Muscle layer of duodenum (tissue), 2 donors: ENCODE results near the gene SUN3.

Experiments used
- H3K27ac ChIP-seq: one replicate; pipeline ENCODE4 v1.7.0; 2013; ENCODE audit warnings: mild to moderate bottlenecking, low read length
- H3K27me3 ChIP-seq: one replicate; pipeline ENCODE4 v1.7.0; 2013; ENCODE audit warnings: low read depth, mild to moderate bottlenecking, control low read depth, low read length
- H3K36me3 ChIP-seq, 2 donors: one replicate each; pipeline ENCODE4 v1.7.0; 2013; ENCODE audit warnings: low read length in 2 of 2, control low read depth in 1 of 2, mild to moderate bottlenecking in 1 of 2; ENCODE audit not compliant: insufficient read depth in 2 of 2, control insufficient read depth in 1 of 2
- H3K4me1 ChIP-seq, 2 donors: one replicate each; pipeline ENCODE4 v1.7.0; 2013; ENCODE audit warnings: low read length in 2 of 2, mild to moderate bottlenecking in 2 of 2, control low read depth in 1 of 2, moderate library complexity in 1 of 2; ENCODE audit not compliant: insufficient read depth in 2 of 2, control insufficient read depth in 1 of 2
- H3K4me3 ChIP-seq, 2 donors: one replicate each; pipeline ENCODE4 v1.7.0; 2013; ENCODE audit warnings: low read length in 2 of 2, low read depth in 1 of 2, mild to moderate bottlenecking in 1 of 2
- H3K9me3 ChIP-seq, 2 donors: one replicate each; pipeline ENCODE4 v1.7.0; 2013; ENCODE audit warnings: low read length in 2 of 2, control low read depth in 1 of 2, mild to moderate bottlenecking in 1 of 2; ENCODE audit not compliant: control insufficient read depth in 1 of 2
- donor health status: healthy.

Gene SUN3

DNA sequence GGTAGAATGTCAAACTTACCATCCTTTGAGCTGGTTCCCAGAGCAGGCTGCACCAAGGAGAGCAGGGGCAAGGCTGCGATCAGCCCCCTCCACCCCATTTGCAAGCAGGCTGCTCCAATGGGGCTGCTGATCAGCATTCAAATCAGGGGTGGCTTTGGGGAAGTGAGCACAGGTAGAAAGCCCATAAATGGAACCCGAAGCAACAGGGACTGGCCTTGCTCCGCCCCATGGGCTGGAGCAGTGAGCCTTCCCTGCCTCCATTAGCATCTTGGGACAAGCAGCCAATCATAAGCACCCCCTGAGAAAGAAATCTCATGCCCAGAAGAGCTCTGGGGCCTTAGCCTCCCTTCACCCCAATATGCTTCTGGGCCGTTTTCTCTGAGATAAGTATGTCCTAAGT is 76.7 kb downstream of the SUN3 start:
- no peaks in the 10 kb centered on the region for H3K27me3 ChIP-seq
- no peak overlapping the region for H3K27ac ChIP-seq
- no peak overlapping the region for H3K4me3 ChIP-seq

DNA sequence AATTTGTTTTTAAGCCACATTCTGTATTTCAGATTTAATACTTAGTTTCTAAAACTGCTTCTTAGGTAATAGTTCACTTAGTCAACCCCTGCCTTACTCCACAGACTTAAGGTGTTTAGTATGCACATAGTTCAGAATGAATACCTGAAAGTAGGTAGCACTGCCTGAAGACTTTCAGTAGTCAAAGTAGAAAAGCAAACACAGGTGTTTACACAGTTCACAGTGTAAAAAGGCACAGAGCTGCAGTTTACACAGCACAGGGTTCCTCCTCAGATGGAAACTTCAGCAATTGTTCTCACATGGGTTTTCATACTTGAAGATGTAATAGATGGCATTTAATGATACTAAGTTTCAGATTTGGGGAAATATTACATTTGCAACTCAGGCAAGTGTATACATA is 77.5 kb downstream of the SUN3 start:
- no peak overlapping the region for H3K27ac ChIP-seq
- H3K27me3 ChIP-seq = no peaks in the 10 kb centered on the region
- no peaks in the 10 kb centered on the region for H3K9me3 ChIP-seq
- H3K4me3 ChIP-seq = no peak overlapping the region
- H3K4me1 ChIP-seq = no peaks in the 10 kb centered on the region
- peaks cover 14 to 20% of the 10 kb centered on the region in 2 donors for H3K36me3 ChIP-seq

More for the DNA sequence above, 76.7 kb downstream of the SUN3 start:
- peaks cover 16 to 28% of the 10 kb centered on the region in 2 donors for H3K36me3 ChIP-seq
- no peaks in the 10 kb centered on the region for H3K9me3 ChIP-seq
- no peaks in the 10 kb centered on the region for H3K4me1 ChIP-seq

DNA sequence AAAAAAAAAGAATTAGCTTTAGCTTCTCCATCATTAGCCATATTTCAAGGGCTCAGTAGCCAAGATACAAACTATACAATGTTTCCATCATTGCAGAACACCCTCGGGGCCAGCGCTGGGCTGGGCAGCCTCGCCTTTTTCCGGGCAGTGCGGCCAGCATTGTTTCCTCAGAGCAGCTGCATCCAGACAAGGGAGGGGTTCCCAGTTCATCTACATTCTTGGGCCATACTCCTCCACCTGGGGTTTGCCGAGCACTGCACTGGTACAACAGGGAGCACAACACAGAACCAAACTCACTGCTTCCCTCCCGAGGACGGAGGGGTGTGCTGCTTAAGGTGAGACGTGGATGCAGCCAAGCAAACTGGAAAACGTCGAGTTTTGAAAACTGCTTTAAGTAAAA is 78.2 kb downstream of the SUN3 start:
- H3K27me3 ChIP-seq = no peaks in the 10 kb centered on the region
- H3K4me1 ChIP-seq = no peaks in the 10 kb centered on the region
- H3K36me3 ChIP-seq = peaks cover 7 to 13% of the 10 kb centered on the region in 2 donors
- H3K9me3 ChIP-seq = no peaks in the 10 kb centered on the region
- H3K27ac ChIP-seq = no peak overlapping the region
- H3K4me3 ChIP-seq = no peak overlapping the region

DNA sequence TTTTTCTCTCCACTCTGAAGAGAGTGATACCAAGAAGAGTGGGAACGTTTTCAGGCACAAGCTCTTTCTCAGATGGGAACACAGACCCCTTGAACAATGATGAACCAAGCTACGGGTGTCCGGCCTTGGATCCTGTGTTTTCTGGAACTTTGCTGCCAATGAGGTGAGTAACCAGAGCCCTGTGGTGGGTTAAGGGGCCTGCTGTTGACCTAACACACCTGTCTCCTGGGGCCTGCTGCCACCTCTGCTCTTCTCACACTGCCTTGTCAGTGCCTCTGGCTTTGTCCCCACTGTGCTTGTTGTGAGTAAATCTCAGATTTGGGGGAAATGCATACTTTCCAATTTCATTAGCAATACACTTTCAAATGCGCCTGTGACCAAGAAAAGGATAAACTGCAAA is 79.2 kb downstream of the SUN3 start:
- H3K9me3 ChIP-seq = no peaks in the 10 kb centered on the region
- no peak overlapping the region for H3K27ac ChIP-seq
- H3K4me1 ChIP-seq = no peaks in the 10 kb centered on the region
- H3K4me3 ChIP-seq = no peak overlapping the region
- peaks cover 5 to 9% of the 10 kb centered on the region in 2 donors for H3K36me3 ChIP-seq
- H3K27me3 ChIP-seq = no peaks in the 10 kb centered on the region

DNA sequence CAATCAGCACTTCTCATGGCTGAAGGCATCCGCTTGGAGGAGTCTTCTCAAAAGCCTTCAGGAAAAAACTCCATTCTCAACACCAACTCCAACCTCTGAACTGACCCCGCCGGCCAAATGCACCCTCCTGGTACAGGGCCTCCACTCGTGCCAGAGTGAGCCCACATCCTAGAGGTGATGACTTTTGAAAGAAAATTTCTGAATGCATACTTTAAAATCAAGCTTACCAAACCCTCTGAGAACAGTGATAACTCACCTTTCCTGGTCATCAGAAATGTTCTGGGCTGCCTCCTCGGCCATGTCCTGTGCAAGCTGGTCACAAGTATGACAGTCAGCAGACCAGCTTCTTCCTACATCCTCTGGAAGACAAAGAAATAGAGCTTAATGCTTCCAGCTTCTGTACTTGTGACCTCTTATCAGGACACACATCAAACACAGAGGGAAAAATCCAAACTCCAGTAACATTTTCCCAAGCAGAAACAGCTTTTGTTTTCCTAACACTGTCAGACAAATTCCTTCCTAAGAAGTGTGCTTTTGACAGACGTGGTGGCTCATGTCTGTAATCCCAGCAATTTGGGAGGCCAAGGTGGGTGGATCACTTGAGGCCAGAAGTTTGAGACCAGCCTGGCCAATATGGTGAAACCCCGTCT is 80.6 kb downstream of the SUN3 start, which contains the start of gene PKD1L1:
TSS of gene PKD1L1 (minus strand) at position 326 of the 650 bp plus-strand sequence. CDS start at position 300, 26 bp downstream.
- Histone ChIP-seq H3K4me1 (no peaks in the 10 kb centered on the region), H3K27ac (no peak within 1 kb of the TSS), H3K9me3 (no peaks in the 10 kb centered on the region), H3K36me3 (no peaks in the 10 kb centered on the region), H3K4me3 (no peak within 1 kb of the TSS), H3K27me3 (no peaks in the 10 kb centered on the region)

DNA sequence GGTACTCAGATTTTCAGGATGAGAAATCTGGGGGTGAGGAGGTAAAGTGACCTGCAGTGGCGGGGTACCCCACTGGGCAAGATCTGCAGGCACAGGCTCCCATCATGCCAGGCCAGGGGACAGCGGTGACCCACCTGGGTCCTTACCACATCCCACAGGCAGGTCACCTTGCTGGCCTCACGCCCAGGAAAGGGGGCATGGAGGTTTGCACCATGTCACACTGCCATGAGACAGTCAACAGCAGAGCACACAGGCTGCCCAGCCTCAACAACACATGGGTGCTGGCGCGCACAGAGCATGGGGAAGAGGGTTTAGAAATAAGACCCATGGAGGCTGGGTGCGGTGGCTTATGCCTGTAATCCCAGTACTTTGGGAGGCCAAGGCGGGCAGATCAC is 81.6 kb downstream of the SUN3 start:
- Histone ChIP-seq H3K4me1 (no peaks in the 10 kb centered on the region), H3K9me3 (no peaks in the 10 kb centered on the region), H3K4me3 (no peak overlapping the region), H3K36me3 (no peaks in the 10 kb centered on the region), H3K27ac (no peak overlapping the region), H3K27me3 (no peaks in the 10 kb centered on the region)

DNA sequence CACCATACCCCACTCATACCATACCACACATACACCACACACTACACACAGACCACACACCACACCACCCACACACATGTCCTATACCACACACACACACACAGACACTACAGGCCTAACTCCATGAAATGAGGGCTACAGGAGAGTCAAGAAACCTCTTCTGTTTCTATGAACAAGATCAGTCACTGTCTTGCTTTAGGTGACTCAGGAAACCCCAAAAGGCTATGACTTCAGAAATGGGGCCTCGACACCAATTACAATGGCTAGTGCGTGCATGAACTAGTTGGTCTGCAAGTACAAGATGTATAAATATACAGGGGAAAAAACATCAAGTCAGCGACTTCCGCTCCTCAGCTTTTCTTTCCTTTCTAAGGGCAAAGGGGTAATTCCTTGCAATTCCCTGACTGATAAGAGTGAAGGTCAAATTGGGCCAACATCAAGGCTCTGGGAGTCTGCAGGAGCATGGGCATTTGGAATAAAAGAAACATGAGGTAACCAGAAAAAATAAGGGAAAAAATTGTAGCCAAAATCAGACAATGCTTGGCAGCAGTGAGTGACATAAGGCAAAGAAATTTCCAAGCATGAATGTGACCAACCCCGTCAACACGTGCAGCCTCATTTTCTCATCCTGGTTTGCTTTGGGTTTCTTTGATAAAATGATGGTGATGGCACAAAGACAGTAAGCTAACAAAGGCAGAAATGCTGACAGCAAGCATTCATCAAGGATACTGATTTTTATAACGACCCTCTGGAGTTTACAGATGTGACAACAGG is 82.1 kb downstream of the SUN3 start:
- Histone ChIP-seq H3K27ac (no peak overlapping the region), H3K9me3 (no peaks in the 10 kb centered on the region)

DNA sequence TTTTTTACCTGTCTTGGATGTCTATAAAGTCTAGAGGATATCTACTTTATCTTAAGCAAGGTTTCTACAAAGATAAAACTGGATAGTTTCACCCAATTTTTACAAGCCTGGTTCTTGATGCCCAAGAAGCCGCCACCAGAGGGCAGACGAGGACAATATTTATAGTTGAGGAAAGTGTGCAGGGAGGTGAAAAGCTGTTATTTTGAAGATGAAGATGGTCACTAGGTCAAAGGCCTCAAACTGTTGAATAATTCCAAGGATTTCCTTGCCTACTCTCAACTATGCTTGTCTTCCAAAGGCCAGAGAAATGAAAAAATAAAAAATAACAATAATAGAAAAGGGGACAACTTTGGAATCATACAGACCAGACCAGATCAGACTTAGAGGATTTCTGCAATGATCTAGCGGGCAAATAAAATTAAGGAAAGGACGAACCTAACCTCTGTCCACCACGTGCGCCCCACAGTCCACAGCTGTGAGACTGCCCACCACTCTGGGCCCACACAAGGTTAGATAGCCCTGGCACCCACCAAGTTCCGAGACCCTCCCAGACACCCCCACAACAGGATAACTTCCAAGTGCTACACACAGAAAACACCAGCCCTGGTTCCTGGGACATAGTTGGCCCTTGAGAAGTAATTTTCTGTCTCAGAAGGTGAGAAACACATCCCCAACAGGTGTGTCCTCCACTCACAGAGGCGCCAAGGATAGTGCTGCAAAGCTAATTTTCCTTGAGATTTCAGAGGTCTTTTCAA is 83.5 kb downstream of the SUN3 start:
- H3K4me1 ChIP-seq = no peaks in the 10 kb centered on the region
- no peaks in the 10 kb centered on the region for H3K9me3 ChIP-seq
- H3K27me3 ChIP-seq = no peaks in the 10 kb centered on the region
- no peak overlapping the region for H3K27ac ChIP-seq
- H3K36me3 ChIP-seq = no peaks in the 10 kb centered on the region
- H3K4me3 ChIP-seq = no peak overlapping the region

More for the DNA sequence above, 82.1 kb downstream of the SUN3 start:
- Histone ChIP-seq H3K4me3 (no peak overlapping the region), H3K4me1 (no peaks in the 10 kb centered on the region), H3K36me3 (no peaks in the 10 kb centered on the region), H3K27me3 (no peaks in the 10 kb centered on the region)

DNA sequence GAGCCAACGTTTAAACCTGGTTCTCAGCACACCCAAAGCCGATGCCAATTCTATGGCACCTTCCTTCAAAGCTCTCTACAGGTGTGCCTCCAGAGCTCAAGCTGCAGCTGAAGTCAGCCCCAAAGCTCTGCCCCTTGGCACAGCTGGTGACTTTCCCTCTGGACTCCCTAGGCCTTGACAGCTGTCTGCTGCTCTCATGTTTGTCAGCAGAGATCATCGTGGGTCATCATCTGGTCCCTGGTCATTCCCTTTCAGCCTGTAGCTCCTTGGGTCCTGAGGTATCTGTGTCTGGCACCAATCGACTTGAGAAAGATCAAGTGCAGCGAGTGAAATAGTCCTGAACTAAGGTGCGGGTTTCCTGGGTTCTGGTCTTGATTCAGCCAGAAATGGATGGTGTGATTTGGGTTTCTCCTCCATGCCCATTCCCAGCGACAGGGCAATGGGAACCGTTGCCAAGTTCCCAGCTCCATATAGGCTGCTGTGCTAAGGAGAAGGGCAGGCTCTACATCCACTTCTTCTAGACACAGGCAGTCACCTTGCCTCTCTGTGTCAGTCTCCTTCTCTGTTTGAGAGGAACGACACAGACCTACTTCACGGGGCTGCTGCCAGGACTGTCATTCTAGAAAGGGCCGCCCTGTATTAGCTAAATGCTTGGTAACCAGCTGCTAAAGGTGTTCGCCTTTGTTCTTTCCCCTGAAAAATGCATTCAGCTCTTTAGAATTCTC is 84.2 kb downstream of the SUN3 start:
- Histone ChIP-seq H3K36me3 (no peaks in the 10 kb centered on the region), H3K4me3 (no peak overlapping the region), H3K27me3 (no peaks in the 10 kb centered on the region), H3K27ac (no peak overlapping the region), H3K4me1 (no peaks in the 10 kb centered on the region), H3K9me3 (no peaks in the 10 kb centered on the region)

DNA sequence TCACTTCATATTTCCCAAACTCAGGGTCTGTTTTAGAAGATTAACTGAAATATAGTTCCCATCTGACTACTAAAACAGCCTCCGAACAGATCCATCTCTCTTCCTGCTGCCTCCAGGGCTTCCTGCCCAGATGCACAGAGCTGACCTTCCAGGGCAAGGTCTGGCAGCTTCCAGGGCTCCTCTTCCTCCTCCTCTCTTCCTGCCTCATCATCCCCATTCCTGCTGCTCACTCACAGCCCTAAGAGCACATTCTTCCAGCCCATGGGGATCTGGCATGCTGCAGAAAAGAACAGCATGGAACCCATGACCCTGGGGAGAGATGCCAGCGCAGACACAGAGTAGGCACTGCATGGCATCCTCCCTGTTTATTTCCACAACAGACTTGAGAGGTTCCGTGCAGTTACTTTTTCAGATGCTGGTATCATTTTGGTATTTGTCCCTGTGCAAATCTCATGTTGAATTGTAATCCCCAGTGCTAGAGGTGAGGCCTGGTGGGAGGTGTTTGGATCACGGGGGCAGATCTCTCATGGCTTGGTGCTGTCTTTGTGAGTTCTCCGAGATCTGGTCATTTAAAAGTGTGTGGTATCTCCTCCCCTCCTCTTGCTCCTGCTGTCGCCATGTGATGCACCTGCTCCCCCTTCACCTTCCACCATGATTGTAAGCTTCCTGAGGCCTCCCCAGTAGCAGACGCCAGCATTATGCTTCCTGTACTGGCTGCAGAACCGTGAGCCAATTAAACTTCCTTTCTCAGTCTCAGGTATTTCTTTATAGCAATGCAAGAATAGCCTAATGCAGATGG is 85.0 kb downstream of the SUN3 start:
- no peaks in the 10 kb centered on the region for H3K4me1 ChIP-seq
- H3K27ac ChIP-seq = no peak overlapping the region
- no peaks in the 10 kb centered on the region for H3K27me3 ChIP-seq
- H3K9me3 ChIP-seq = no peaks in the 10 kb centered on the region
- no peak overlapping the region for H3K4me3 ChIP-seq
- H3K36me3 ChIP-seq = no peaks in the 10 kb centered on the region
